H1 (cell line): Measurements from ENCODE around the gene ENPP1.

Experiments used
- ASH2L ChIP-seq: fragments of 200-600, 300-600 bp; sonication (generic); IDR thresholded peaks from one replicate; pipeline ENCODE4 v1.7.1; 2017; ENCODE audit warnings: low read length
- CBX8 ChIP-seq: fragments of 300-800, 300-1000 bp; sonication (generic); IDR thresholded peaks from 2 replicates; pipeline ENCODE4 v1.7.1; 2016; ENCODE audit warnings: low read depth, low read length, borderline replicate concordance
- EP300 ChIP-seq, 2 experiments: IDR thresholded peaks; 1 replicate in 1 of 2; 2 replicates in 1 of 2; pipeline ENCODE4 v1.6.1; 2011 to 2012; ENCODE audit warnings: low read depth in 2 of 2, low read length in 2 of 2, mild to moderate bottlenecking in 2 of 2, borderline replicate concordance in 1 of 2, inconsistent platforms in 1 of 2, moderate library complexity in 1 of 2

DNA sequence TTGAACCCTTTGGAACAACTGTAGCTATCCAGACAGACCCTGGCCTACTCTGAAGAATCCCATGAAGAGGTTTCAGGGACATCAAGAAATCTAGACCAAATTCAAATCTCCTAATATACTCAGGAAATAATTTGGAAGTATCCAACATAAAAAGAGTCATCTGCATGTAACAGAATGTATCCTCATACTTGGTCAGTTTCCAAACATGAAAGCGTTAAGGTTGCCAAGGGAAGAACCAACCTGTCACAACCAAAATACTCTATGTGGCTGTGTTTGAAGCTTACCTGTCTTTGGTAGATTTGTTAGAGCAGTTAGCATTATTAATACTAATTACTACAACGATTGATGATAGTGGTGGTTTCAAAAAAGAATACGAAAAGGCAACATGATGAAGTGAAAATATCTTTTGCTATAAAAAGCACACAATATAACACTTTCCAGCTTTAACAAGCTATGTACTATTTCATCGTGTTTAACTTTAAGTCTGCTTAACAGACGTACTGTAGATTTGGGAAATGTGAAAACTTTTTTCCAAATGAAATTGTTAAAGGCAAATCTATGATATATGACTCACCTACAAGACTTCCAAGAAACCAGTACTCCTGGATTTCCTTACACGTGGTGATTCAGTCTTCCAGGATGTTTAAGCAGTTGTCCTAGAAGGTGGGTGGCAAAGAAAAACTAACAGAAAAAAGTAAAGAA lies 46.6 kb upstream of the ENPP1 start:
- no peak for TF ChIP-seq ASH2L
- TF ChIP-seq EP300 (IDR thresholded peaks at IDR 0.05; ENCODE audit: borderline replicate concordance in 1 of 2, low read depth in 2 of 2, low read length in 2 of 2) = no peak
- TF ChIP-seq CBX8 = no peak
